HEK293 (cell line): Measurements from ENCODE around the gene ASB16.

Experiments
- CTCF ChIP-seq: fragments of 450-650 bp; formaldehyde crosslinking; IDR thresholded peaks from 2 replicates; pipeline ENCODE4 v1.5.1; 2016; ENCODE audit warnings: missing biosample characterization, missing genetic modification characterization
- HIC1 ChIP-seq: fragments of 450-650 bp; formaldehyde crosslinking; IDR thresholded peaks from 2 replicates; pipeline ENCODE4 v1.5.1; 2016; ENCODE audit warnings: missing biosample characterization, missing genetic modification characterization
- IKZF3 ChIP-seq: fragments of 450-650 bp; IDR thresholded peaks from 2 replicates; pipeline ENCODE4 v1.5.0; 2018; ENCODE audit warnings: missing biosample characterization, mild to moderate bottlenecking, missing genetic modification characterization, moderate library complexity
- KLF16 ChIP-seq: fragments of 450-650 bp; formaldehyde crosslinking; IDR thresholded peaks from 2 replicates; pipeline ENCODE4 v1.5.1; 2017; ENCODE audit warnings: missing biosample characterization, missing genetic modification characterization
- PRDM2 ChIP-seq: fragments of 450-650 bp; formaldehyde crosslinking; IDR thresholded peaks from 2 replicates; pipeline ENCODE4 v1.5.1; 2016; ENCODE audit warnings: missing biosample characterization, missing genetic modification characterization, borderline replicate concordance
- SP3 ChIP-seq: fragments of 450-650 bp; formaldehyde crosslinking; IDR thresholded peaks from 2 replicates; pipeline ENCODE4 v1.5.1; 2016; ENCODE audit warnings: missing biosample characterization, missing genetic modification characterization
- TSHZ1 ChIP-seq: fragments of 450-650 bp; formaldehyde crosslinking; IDR thresholded peaks from 2 replicates; pipeline ENCODE4 v1.5.1; 2016; ENCODE audit warnings: missing biosample characterization, missing genetic modification characterization, borderline replicate concordance
- ZBTB20 ChIP-seq: fragments of 450-650 bp; formaldehyde crosslinking; IDR thresholded peaks from 2 replicates; pipeline ENCODE4 v1.5.1; 2016; ENCODE audit warnings: missing biosample characterization, missing genetic modification characterization
- ZBTB26 ChIP-seq: fragments of 450-650 bp; formaldehyde crosslinking; optimal IDR thresholded peaks from 2 replicates; pipeline ENCODE3; 2016; ENCODE audit warnings: missing biosample characterization, mild to moderate bottlenecking, missing genetic modification characterization
- ZBTB48 ChIP-seq: fragments of 450-650 bp; formaldehyde crosslinking; IDR thresholded peaks from 2 replicates; pipeline ENCODE4 v1.5.1; 2016; ENCODE audit warnings: missing biosample characterization, missing genetic modification characterization
- ZBTB8A ChIP-seq: fragments of 450-650 bp; formaldehyde crosslinking; IDR thresholded peaks from 2 replicates; pipeline ENCODE4 v1.5.1; 2016; ENCODE audit warnings: missing biosample characterization, missing genetic modification characterization
- ZEB2 ChIP-seq: fragments of 450-650 bp; formaldehyde crosslinking; IDR thresholded peaks from 2 replicates; pipeline ENCODE4 v1.5.1; 2016; ENCODE audit warnings: missing biosample characterization, missing genetic modification characterization
- ZNF211 ChIP-seq: fragments of 450-650 bp; formaldehyde crosslinking; IDR thresholded peaks from 2 replicates; pipeline ENCODE4 v1.5.1; 2016; ENCODE audit warnings: low read depth, missing biosample characterization, missing genetic modification characterization
- ZNF221 ChIP-seq: fragments of 450-650 bp; formaldehyde crosslinking; IDR thresholded peaks from 2 replicates; pipeline ENCODE4 v1.5.1; 2017; ENCODE audit warnings: missing biosample characterization, missing genetic modification characterization, borderline replicate concordance
- ZNF274 ChIP-seq, 2 experiments: fragments of 200-500 bp in 1 of 2; fragments of 450-650 bp in 1 of 2; sonication (Bioruptor generic) in 1 of 2; formaldehyde crosslinking in 1 of 2; IDR thresholded peaks; 2 replicates each; pipeline versions ENCODE4 v1.5.1 to v1.6.1; 2014 to 2016; ENCODE audit warnings: borderline replicate concordance in 1 of 2, inconsistent platforms in 1 of 2, low read length in 1 of 2, missing biosample characterization in 1 of 2, missing genetic modification characterization in 1 of 2
- ZNF530 ChIP-seq: fragments of 450-650 bp; formaldehyde crosslinking; IDR thresholded peaks from 2 replicates; pipeline ENCODE4 v1.5.1; 2016; ENCODE audit warnings: low read depth, missing biosample characterization, missing genetic modification characterization
- ZNF600 ChIP-seq: fragments of 450-650 bp; formaldehyde crosslinking; IDR thresholded peaks from 2 replicates; pipeline ENCODE4 v1.5.1; 2016; ENCODE audit warnings: missing biosample characterization, missing genetic modification characterization
- ZNF777 ChIP-seq: fragments of 450-650 bp; formaldehyde crosslinking; IDR thresholded peaks from 2 replicates; pipeline ENCODE4 v1.5.1; 2017; ENCODE audit warnings: missing biosample characterization, missing genetic modification characterization, borderline replicate concordance
- ZNF791 ChIP-seq: fragments of 450-650 bp; formaldehyde crosslinking; IDR thresholded peaks from 2 replicates; pipeline ENCODE4 v1.5.1; 2016; ENCODE audit warnings: missing biosample characterization, missing genetic modification characterization
- ZSCAN5A ChIP-seq: fragments of 450-650 bp; formaldehyde crosslinking; IDR thresholded peaks from 2 replicates; pipeline ENCODE4 v1.5.1; 2016; ENCODE audit warnings: missing biosample characterization, missing genetic modification characterization

Gene ASB16

GRCh38 chr17:44210342-44211192 is 40.1 kb downstream of the ASB16 start (continued):
- TF ChIP-seq TSHZ1 (tag by site-specific recombination) (no peak), ZBTB26 (tag by site-specific recombination) (peak; percentile 45), ZNF600 (tag by site-specific recombination) (peak; percentile 51; the same call in 1 of the 2 replicates), ZBTB8A (tag by site-specific recombination) (peak; percentile 67), ZNF221 (tag by site-specific recombination) (no peak), HIC1 (tag by site-specific recombination) (peak; percentile 31; the same call in 1 of the 2 replicates), ZNF777 (tag by site-specific recombination) (no peak), ZNF530 (tag by site-specific recombination) (no peak), PRDM2 (tag by site-specific recombination) (no peak), ZEB2 (tag by site-specific recombination) (0 out of 2 replicates have a peak, but pooled peaks have one; percentile 14), IKZF3 (tag by site-specific recombination) (no peak), ZBTB20 (tag by site-specific recombination) (peak; percentile 28; the same call in 1 of the 2 replicates), ZNF791 (tag by site-specific recombination) (no peak), CTCF (tag by site-specific recombination) (peak; percentile 78), ZSCAN5A (no peak), ZBTB48 (tag by site-specific recombination) (no peak), SP3 (tag by site-specific recombination) (0 out of 2 replicates have a peak, but pooled peaks have one; percentile 19), KLF16 (0 out of 2 replicates have a peak, but pooled peaks have one; percentile 48), ZNF274 (IDR thresholded peaks at IDR 0.05; ENCODE audit: low read length) (no peak), ZNF274 (tag by site-specific recombination; IDR thresholded peaks at IDR 0.05; ENCODE audit: borderline replicate concordance) (no peak), ZNF211 (tag by site-specific recombination) (no peak)
